IMR-90 (cell line): ENCODE data around the gene LRP11. TPM values are rescaled to one million over a fixed set of nuclear protein-coding genes. Genes with fewer than 3 reads are reported as not detected.

Source experiments
- ATAC-seq: fragments of 200-7000 bp; cut with Tn5 transposase; 2 replicates; pipeline ENCODE4 v1.9.1; 2020; ENCODE audit warnings: low read depth, mild to moderate bottlenecking, moderate library complexity
- BruUV-seq: library from RNA; stranded (reverse); fragments of 400-500 nt; replicated peaks from 2 replicates; lab custom pipeline; 2021; lab: Mats Ljungman, UMichigan
- CTCF ChIA-PET: fragments of 300-600 bp; formaldehyde crosslinking; extraction: SDS; loops from one replicate; lab custom pipeline; 2021; ENCODE audit warnings: antibody characterized with exemption; lab: Yijun Ruan, JAX
- POLR2A ChIA-PET: fragments of 300-600 bp; sonication (Branson Sonifier 250); formaldehyde crosslinking; loops from one replicate; lab custom pipeline; 2022; ENCODE audit warnings: antibody characterized with exemption; ENCODE audit not compliant: unreplicated experiment; lab: Charles Lee
- DNase-seq: peaks from one replicate; pipeline ENCODE4 v3.0.0; 2013
- H2AFZ ChIP-seq: replicated peaks from 2 replicates; pipeline ENCODE3; 2013; ENCODE audit warnings: low read length, mild to moderate bottlenecking; ENCODE audit not compliant: poor library complexity
- H2AK5ac ChIP-seq: 2 replicates; pipeline ENCODE4 v1.6.1; 2013; ENCODE audit warnings: low read depth, low read length, inconsistent platforms
- H2AK9ac ChIP-seq: replicated peaks from 2 replicates; pipeline ENCODE3; 2013; ENCODE audit warnings: mild to moderate bottlenecking, low read depth, low read length, moderate library complexity; ENCODE audit not compliant: poor library complexity
- H2BK120ac ChIP-seq: 2 replicates; pipeline ENCODE4 v1.6.1; 2013; ENCODE audit warnings: low read depth, low read length, inconsistent platforms
- H2BK15ac ChIP-seq: 3 replicates; pipeline ENCODE4 v1.6.1; 2013; ENCODE audit warnings: low read depth, low read length, inconsistent platforms
- H2BK20ac ChIP-seq: 2 replicates; pipeline ENCODE4 v1.6.1; 2013; ENCODE audit warnings: low read depth, mild to moderate bottlenecking, inconsistent platforms, low read length, moderate library complexity
- H2BK5ac ChIP-seq: 2 replicates; pipeline ENCODE4 v1.6.1; 2013; ENCODE audit warnings: mild to moderate bottlenecking, low read depth, low read length, inconsistent platforms; ENCODE audit not compliant: poor library complexity, severe bottlenecking
- H3K14ac ChIP-seq: replicated peaks from 2 replicates; pipeline ENCODE4 v1.6.1; 2013; ENCODE audit warnings: low read depth, low read length, inconsistent platforms
- H3K18ac ChIP-seq: 2 replicates; pipeline ENCODE4 v1.6.1; 2013; ENCODE audit warnings: low read depth, low read length, control low read depth
- H3K23ac ChIP-seq: 2 replicates; pipeline ENCODE4 v1.6.1; 2013; ENCODE audit warnings: low read depth, low read length, inconsistent platforms
- H3K27ac ChIP-seq: 2 replicates; pipeline ENCODE4 v1.5.1; 2013; ENCODE audit warnings: mild to moderate bottlenecking, control low read depth, low read length; ENCODE audit not compliant: insufficient read depth
- H3K27me3 ChIP-seq: 2 replicates; pipeline ENCODE4 v1.6.1; 2013; ENCODE audit warnings: low read length; ENCODE audit not compliant: control insufficient read depth, insufficient read depth
- H3K36me3 ChIP-seq: 2 replicates; pipeline ENCODE4 v1.6.1; 2013; ENCODE audit warnings: low read length, mixed read lengths; ENCODE audit not compliant: control insufficient read depth, insufficient read depth
- H3K4ac ChIP-seq: 2 replicates; pipeline ENCODE4 v1.6.1; 2013; ENCODE audit warnings: low read depth, low read length, inconsistent platforms
- H3K4me1 ChIP-seq: 2 replicates; pipeline ENCODE4 v1.6.1; 2013; ENCODE audit warnings: low read length, mixed read lengths; ENCODE audit not compliant: control insufficient read depth, insufficient read depth
- H3K4me2 ChIP-seq: 2 replicates; pipeline ENCODE4 v1.6.1; 2013; ENCODE audit warnings: low read depth, mild to moderate bottlenecking, control low read depth, low read length, moderate library complexity
- H3K4me3 ChIP-seq: 2 replicates; pipeline ENCODE4 v1.5.1; 2013; ENCODE audit warnings: low read depth, mild to moderate bottlenecking, control low read depth, low read length, moderate library complexity; ENCODE audit not compliant: insufficient read depth
- H3K56ac ChIP-seq: 2 replicates; pipeline ENCODE4 v1.6.1; 2013; ENCODE audit warnings: low read length, inconsistent platforms; ENCODE audit not compliant: insufficient read depth; ENCODE audit errors: extremely low read depth
- H3K79me1 ChIP-seq, 2 experiments: 2 replicates each; pipeline ENCODE4 v1.6.1; 2013; ENCODE audit warnings: low read length in 2 of 2, inconsistent platforms in 1 of 2, low read depth in 1 of 2
- H3K9ac ChIP-seq: 2 replicates; pipeline ENCODE4 v1.6.1; 2013; ENCODE audit warnings: low read depth, low read length, control low read depth
- H3K9me1 ChIP-seq: 2 replicates; pipeline ENCODE4 v1.6.1; 2013; ENCODE audit warnings: low read length, inconsistent platforms; ENCODE audit not compliant: insufficient read depth
- H3K9me3 ChIP-seq: 2 replicates; pipeline ENCODE4 v1.6.1; 2013; ENCODE audit warnings: low read length; ENCODE audit not compliant: control insufficient read depth, insufficient read depth
- H4K20me1 ChIP-seq: 2 replicates; pipeline ENCODE4 v1.6.1; 2013; ENCODE audit warnings: low read length, inconsistent platforms; ENCODE audit not compliant: insufficient read depth
- H4K5ac ChIP-seq: 2 replicates; pipeline ENCODE4 v1.6.1; 2013; ENCODE audit warnings: mild to moderate bottlenecking, low read depth, low read length, control low read depth
- H4K8ac ChIP-seq, 2 experiments: 2 replicates each; pipeline ENCODE4 v1.6.1; 2013; ENCODE audit warnings: low read depth in 2 of 2, low read length in 2 of 2, control low read depth in 1 of 2, inconsistent platforms in 1 of 2
- H4K91ac ChIP-seq: 2 replicates; pipeline ENCODE4 v1.6.1; 2013; ENCODE audit warnings: low read depth, low read length, inconsistent platforms; ENCODE audit not compliant: insufficient read depth
- SMC3 ChIP-seq: fragments of 150-350 bp; IDR thresholded peaks from 2 replicates; pipeline ENCODE4 v1.6.1; 2016; ENCODE audit warnings: low read depth, mild to moderate bottlenecking, antibody characterized with exemption, low read length, moderate library complexity
- WGBS, 2 experiments: methylation state at CpG; one replicate each; pipeline versions ENCODE4 v1.1.5 to v1.1.7; 2013; ENCODE audit warnings: missing lambda C conversion rate in 2 of 2; ENCODE audit not compliant: insufficient read length in 1 of 2; ENCODE audit errors: extremely low coverage in 2 of 2; 5-methylcytosine and 5-hydroxymethylcytosine counted together
- dilution Hi-C: fragments of 300-500 bp; cut with HindIII; formaldehyde crosslinking; loops from one replicate; pipeline ENCODE4 v1.14.3; 2018; ENCODE audit warnings: low sequenced_read_pairs; ENCODE audit not compliant: unreplicated experiment
- in situ Hi-C: fragments of 300-500 bp; cut with MboI; formaldehyde crosslinking; loops from 3 replicates; pipeline ENCODE4 v1.14.3; 2019; ENCODE audit warnings: low sequenced_read_pairs, inconsistent platforms, mixed read lengths
- intact Hi-C: fragments of 100-400 bp; cut with micrococcal nuclease; formaldehyde crosslinking; loops from 2 replicates; pipeline ENCODE4 v1.10.0; 2022
- polyA plus RNA-seq, 3 experiments: library from polyadenylated mRNA; depleted of rRNA; stranded (reverse); fragments of >200 nt; gene quantifications; 2 replicates each; pipeline ENCODE4 v1.2.3, GENCODE V29; 2012; ENCODE audit warnings: low replicate concordance in 1 of 3
- total RNA-seq: library from RNA; depleted of rRNA; stranded (reverse); fragments of >200 nt; gene quantifications from 2 replicates; pipeline ENCODE4 v1.2.3, GENCODE V29; 2012
- TF ChIP-seq, protein P1 (sequence below): conservative IDR thresholded peaks from 2 replicates; pipeline ENCODE4 v1.5.1; 2012; ENCODE audit warnings: mild to moderate bottlenecking, low read depth, low read length, improper control_type of control experiment
- TF ChIP-seq, protein P2 (sequence below): fragments of 150-350 bp; IDR thresholded peaks from 2 replicates; pipeline ENCODE4 v1.6.1; 2016; ENCODE audit warnings: low read depth, mild to moderate bottlenecking, low read length, moderate library complexity, borderline replicate concordance

Gene LRP11
- total and polyA plus RNA-seq, 2 of the 4 experiments (the other 2 are of a cell fraction) = 48.8 to 63.8 TPM

DNA sequence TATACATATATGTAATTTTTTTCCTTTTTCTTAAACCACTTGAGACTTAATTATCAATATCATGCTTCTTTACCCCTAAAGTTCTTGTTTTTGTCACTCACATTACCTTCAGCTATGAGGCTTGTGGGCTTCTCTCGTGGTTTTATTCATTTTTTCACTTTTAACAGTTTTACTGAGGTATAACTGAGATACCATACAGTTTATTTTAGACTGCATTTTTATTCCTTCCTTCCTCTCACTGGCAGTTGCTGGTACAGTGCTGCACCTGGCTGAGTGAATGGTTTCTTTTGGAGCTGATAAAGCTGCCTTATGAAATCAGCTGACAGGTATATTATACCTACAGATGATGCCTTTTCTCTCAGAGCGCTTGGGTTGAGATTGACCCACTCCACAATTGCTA is 54.4 kb downstream of the LRP11 start:
- no peak overlapping the region for H3K4me3 ChIP-seq

More for the DNA sequence above, 54.4 kb downstream of the LRP11 start:
- no peak overlapping the region for H2BK15ac ChIP-seq
- TF ChIP-seq SMC3 = no peak
- TF ChIP-seq, protein P1, sequence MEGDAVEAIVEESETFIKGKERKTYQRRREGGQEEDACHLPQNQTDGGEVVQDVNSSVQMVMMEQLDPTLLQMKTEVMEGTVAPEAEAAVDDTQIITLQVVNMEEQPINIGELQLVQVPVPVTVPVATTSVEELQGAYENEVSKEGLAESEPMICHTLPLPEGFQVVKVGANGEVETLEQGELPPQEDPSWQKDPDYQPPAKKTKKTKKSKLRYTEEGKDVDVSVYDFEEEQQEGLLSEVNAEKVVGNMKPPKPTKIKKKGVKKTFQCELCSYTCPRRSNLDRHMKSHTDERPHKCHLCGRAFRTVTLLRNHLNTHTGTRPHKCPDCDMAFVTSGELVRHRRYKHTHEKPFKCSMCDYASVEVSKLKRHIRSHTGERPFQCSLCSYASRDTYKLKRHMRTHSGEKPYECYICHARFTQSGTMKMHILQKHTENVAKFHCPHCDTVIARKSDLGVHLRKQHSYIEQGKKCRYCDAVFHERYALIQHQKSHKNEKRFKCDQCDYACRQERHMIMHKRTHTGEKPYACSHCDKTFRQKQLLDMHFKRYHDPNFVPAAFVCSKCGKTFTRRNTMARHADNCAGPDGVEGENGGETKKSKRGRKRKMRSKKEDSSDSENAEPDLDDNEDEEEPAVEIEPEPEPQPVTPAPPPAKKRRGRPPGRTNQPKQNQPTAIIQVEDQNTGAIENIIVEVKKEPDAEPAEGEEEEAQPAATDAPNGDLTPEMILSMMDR = no peak
- TF ChIP-seq, protein P2, sequence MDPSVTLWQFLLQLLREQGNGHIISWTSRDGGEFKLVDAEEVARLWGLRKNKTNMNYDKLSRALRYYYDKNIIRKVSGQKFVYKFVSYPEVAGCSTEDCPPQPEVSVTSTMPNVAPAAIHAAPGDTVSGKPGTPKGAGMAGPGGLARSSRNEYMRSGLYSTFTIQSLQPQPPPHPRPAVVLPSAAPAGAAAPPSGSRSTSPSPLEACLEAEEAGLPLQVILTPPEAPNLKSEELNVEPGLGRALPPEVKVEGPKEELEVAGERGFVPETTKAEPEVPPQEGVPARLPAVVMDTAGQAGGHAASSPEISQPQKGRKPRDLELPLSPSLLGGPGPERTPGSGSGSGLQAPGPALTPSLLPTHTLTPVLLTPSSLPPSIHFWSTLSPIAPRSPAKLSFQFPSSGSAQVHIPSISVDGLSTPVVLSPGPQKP = no peak
- no peaks in the 10 kb centered on the region; the same call in 1 of the 2 replicates for H3K9me1 ChIP-seq
- H3K4ac ChIP-seq = no peak overlapping the region
- no peak overlapping the region for H4K5ac ChIP-seq
- peaks cover 2% of the 10 kb centered on the region; the same call in 1 of the 2 replicates for H3K36me3 ChIP-seq
- no CpG with 5 or more reads among the region's 2 CpGs for WGBS, 2 experiments
- ChIA-PET POLR2A (no interaction called here), CTCF (no interaction called here)
- H3K4me2 ChIP-seq = no peak overlapping the region
- no peak overlapping the region for H2AK9ac ChIP-seq
- H3K23ac ChIP-seq = no peak overlapping the region
- no peak overlapping the region for H3K14ac ChIP-seq
- no peak overlapping the region for H3K27ac ChIP-seq
- DNase-seq (no peak), ATAC-seq (no peak)
- H4K91ac ChIP-seq = no peak overlapping the region
- no peak overlapping the region for H2BK120ac ChIP-seq
- H3K27me3 ChIP-seq = no peaks in the 10 kb centered on the region
- in situ Hi-C loops (no loop called here), dilution Hi-C loops (no loop called here), intact Hi-C loops (no loop called here)
- H2BK20ac ChIP-seq = no peak overlapping the region
- H3K4me1 ChIP-seq = peaks cover 2% of the 10 kb centered on the region; the same call in 1 of the 2 replicates
- H4K20me1 ChIP-seq = no peaks in the 10 kb centered on the region
- no peak overlapping the region for H2BK5ac ChIP-seq
- H4K8ac ChIP-seq = no peak overlapping the region
- no peak overlapping the region for H3K9ac ChIP-seq
- peaks cover 2 to 3% of the 10 kb centered on the region in 2 experiments; a peak in 3 of 4 replicates for H3K79me1 ChIP-seq
- no peak overlapping the region for H2AFZ ChIP-seq
- no peak overlapping the region for H3K18ac ChIP-seq
- H3K56ac ChIP-seq = no peak overlapping the region
- no peaks in the 10 kb centered on the region for H3K9me3 ChIP-seq
- no TSS peak for BruUV-seq
- H2AK5ac ChIP-seq = no peak overlapping the region
